Cardiac atrium fibroblast (primary cell): ENCODE measurements around the gene PHLDA1. TPM values are rescaled to one million over a fixed set of nuclear protein-coding genes. Genes with fewer than 3 reads are reported as not detected.

Experiments
- total RNA-seq: library from RNA; depleted of rRNA; stranded (reverse); fragments of >200 nt; gene quantifications from 2 replicates; pipeline ENCODE4 v1.2.3, GENCODE V29; 2015

PHLDA1 gene
- 84.7 and 125 TPM in 2 replicates for total RNA-seq

GRCh38 chr12:76031414-76032042 lies at the start of gene PHLDA1:
Gene PHLDA1, minus strand, starts transcription at chr12:76031776.

Other genes with a start within 250 kb of the PHLDA1 start
- gene NAP1L1, start 52.9 kb upstream of the PHLDA1 start, total RNA-seq = 400 and 406 TPM in 2 replicates